Measurements from ENCODE around the gene CPNE9.

The CPNE9 gene, protein sequence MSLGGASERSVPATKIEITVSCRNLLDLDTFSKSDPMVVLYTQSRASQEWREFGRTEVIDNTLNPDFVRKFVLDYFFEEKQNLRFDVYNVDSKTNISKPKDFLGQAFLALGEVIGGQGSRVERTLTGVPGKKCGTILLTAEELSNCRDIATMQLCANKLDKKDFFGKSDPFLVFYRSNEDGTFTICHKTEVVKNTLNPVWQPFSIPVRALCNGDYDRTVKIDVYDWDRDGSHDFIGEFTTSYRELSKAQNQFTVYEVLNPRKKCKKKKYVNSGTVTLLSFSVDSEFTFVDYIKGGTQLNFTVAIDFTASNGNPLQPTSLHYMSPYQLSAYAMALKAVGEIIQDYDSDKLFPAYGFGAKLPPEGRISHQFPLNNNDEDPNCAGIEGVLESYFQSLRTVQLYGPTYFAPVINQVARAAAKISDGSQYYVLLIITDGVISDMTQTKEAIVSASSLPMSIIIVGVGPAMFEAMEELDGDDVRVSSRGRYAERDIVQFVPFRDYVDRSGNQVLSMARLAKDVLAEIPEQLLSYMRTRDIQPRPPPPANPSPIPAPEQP

DNA sequence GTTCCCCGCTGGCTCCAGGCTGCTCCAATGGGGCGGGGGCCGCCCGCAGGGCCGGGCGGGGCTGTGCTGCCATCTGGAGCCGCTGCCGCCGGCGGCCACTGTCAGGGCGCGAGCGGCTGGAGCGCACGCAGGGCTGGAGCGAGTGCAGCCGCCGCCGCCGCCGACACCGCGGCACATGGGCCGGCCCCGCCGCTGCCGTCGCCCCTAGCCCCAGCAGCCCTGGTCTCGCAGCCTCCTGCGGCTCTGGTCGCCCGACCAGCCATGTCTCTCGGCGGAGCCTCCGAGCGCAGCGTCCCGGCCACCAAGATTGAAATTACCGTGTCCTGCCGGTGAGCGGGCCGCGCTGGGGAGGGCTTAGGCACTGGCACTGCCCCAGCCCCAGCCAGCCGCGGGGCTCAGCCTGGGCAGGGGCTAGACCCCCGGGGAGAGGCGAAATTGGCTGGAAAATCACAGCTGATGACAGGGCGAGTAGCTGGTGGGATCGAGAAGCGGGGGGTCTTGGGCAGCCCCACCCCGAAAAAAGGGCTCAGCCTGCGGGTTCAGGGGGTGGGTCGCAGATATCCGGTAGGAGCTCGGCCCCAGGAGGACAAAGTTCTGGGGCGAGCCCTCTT is at the start of gene CPNE9:
Gene CPNE9, plus strand, starts transcription at position 98 of the 611 bp plus-strand sequence. Its CDS starts 164 bp downstream, at position 262.
- DNase-seq: peak; percentile 31

DNA sequence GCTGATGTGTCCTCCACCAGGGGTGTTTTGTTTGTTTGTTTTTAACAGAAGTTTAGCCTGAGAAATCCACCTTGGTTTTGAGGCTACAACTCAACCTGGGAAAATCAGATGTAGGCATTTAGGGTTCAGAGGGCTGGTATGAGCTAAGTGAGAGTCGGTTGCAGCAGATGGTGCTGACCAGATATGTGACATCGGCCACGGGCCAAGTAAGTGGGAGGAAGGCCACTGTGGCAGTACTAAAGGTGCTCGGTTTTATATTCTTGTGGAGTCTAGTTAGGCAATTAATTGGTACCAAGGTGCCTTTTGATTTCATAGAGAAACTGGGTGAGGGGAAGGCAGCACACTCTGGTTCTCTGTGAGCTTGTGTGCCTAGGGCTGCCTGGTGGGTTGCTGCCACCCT is 43.8 kb upstream of the CPNE9 start:
- no peak for DNase-seq

DNA sequence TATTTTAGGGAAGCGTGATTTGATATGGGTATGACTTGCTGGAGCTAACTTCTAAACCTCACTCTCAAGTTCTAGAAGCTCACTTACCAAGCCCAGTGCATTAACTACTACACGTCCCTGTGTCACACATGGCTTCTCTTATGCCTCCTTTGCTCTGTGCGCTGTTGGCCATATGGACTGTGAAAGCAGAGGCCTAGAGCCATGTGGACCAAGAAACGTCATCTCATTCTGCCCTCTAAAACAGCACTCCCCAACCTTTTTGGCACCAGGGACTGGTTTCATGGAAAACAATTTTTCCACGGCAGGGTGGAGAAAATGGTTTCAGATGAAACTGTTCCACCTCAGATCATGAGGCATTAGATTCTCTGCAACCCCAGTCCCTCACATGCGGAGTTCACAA is 42.7 kb upstream of the CPNE9 start:
- no peak for DNase-seq

DNA sequence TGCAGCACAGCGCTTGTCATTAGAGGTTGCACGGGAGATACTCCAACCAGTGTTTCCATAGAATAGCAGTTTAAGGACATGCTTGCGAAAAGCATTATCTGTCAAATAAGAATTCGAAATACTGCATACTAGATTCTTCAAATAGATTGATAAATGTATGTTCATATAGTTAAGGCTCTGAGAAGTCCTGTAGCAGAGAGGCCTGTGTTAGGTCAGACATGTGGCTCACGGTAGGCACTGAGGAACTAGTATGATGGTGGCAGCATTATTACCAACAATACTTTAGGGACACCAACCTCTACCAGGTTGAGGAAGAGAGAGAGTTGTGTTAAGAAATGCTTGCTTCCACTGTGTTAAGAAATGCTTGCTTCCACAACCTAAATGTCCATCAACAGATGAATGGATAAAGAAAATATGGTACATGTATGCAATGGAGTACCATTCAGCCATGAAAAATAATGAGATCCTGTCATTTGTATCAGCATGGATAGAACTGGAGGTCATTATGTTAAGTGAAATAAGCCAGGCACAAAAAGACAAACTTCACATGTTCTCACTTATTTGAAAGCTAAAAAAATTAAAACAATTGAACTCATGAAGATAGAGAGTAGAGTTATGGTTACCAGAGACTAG is 39.4 kb upstream of the CPNE9 start:
- DNase-seq: no peak

DNA sequence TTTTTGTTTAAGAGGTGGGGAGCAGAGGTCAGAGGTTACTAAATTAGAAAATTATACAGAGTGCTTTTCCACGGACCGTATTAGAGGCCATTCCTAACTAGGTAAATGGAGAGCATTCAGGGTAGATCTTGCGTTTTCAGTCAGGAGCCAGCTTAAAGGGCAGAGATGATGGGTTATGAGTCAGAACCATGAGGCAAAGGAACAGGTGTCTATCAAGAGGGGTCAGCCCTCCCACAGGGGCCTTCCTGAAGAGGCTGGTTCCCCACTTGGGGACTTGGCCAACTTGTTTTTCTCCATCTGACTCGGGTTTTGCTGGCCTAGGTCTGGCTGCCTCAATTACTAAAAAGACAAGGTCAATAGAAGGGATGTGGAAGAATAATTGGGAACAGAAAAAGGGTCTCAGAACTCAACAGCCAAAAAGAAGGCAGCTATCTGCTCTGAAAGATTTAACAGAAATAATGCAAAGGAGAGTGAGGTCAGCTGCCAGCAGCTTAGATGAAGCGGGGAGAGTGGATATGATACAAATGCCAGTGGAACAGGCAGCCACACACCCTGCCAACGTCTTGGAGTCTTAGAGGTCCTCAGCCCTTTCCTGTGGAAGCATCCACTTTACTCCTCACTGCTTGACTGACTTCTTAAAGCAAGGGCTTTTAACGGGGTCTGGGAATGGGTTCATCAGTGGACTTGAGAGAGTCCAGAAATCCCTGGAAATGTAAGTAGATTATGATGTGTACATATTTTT is 36.8 kb upstream of the CPNE9 start:
- no peak for DNase-seq

DNA sequence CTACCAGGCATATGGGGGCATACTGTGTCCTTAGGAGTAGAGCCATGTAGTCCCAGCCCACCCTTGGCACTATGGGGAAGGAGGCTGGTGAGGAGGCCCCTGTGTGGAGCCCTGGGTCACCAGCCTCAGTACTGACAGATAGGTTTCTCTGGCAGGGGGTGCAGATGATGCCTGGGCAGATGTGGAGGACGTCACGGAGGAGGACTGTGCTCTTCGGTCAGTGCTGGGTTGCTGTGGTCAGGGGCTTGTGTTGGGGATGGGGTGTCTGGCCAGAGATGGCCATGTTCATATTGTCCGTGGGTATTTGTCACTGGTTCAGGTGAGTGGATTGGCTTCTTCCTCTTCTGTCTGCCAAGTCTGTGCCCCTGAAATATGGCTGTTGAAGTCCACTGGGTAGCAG is 34.4 kb upstream of the CPNE9 start:
- no peak for DNase-seq

DNA sequence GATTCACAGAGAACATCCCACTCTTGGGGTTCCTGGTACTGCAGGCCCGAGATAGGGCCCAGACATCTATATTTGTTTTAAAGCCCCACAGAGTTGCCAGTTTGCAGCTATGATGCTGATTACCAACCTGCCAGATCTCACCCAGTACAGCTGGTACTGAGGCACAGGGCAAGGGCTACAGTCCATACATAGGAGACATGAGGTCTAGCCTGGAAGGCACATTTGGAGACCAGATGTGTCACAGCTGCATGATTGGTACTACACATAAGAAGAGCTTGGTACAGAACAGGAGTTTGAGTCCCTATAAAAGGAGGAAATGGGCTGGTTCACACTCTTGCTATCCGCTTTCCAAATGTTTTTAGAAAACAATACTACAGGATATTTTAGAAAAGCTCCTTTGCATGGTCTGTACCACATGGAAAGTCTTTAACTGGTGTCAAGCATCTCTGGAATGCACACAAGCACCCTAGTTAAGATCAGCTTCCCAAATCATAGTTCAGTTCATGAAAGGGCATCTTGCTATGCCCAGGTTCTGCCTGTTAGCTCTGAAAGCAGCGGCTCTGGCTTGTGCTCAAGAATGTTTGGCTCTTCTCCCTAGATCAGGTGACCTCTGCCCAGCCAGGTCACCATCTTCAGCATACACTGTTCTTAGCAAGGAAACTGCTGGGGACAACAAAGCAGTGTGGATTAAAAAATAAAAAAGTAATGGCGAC is 33.8 kb upstream of the CPNE9 start:
- DNase-seq: no peak

DNA sequence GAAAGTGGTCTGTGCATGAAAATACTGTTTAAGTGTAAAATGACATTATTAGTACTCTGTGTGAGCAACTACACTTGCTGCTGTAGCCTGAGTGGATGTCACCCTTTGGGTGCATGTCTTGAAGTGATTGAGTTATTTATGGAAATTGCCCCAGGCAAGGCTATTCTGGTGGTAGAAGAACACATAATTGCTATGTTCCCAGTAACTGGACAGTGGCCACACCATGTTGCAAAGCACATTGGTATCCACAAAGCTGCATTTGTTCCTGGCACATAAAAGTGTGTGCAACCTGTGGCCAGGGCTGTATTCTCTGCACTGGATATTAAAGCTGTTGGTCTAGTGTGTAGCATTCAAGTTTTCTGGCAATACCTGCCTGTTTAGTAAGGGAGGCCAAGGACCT is 30.6 kb upstream of the CPNE9 start:
- no peak for DNase-seq

DNA sequence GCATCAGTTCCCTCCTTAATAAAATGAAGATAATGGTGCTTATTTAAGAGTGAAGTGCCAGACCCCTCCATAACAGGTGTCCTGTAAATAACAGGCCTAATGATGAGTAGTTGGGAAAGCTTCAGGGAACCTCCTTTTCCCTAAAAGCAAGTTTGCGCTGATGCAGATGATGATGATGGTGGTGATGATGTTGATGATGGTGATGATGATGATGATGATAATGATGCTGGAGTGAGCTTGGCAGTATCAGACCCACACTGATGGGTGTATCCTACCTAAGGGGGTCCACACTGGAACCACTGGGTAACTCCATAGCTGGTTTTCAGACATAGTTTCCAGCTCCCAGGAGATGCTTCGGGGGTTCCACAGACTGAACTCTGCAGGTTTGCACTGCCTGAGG is 29.9 kb upstream of the CPNE9 start:
- DNase-seq: no peak

DNA sequence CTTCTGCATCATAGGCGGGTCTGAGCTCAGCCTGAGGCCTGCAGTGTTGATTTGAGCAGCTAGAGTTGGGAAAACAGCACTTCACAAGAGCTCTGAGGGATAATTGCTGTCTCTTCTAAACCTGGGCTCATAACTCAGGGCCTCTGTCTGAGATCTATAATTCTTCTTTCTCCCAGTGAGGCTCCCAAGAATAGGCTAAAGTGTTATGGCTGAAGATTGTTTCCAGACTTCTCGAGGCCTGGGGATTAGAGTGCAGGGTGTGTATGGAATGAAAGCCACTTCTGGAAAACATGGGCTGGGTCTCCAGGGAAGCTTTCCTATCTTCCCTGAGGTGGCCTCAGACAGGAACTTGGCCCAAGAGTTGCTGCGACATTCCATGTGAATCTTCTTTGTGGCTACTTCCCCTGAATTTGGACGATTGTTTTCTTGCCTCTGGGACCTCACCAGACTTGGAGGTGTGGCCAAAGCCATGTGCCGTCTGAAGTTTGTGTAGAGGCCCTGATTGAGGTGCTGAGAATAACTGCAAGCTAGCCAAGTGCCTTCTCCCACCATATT is 27.8 kb upstream of the CPNE9 start:
- no peak for DNase-seq

DNA sequence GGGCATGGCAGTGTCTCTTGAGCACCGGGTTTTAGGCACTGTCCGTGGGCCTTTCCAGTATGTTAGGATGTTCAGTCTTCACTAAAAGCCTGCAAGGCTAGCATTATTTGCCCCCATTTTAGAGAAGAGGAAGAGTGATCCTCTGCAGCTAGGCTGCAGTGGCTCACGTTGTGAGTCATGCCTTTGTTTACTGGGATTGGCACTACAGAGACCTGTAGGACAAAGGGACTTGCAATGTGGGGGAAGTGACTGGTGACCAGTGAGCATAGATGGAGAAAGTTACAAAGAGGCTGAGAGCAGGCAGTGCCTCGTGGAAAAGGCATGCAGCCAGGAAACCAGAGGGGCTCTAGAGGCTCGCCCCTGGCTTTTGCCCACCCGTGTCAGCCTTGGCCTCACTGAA is 26.8 kb upstream of the CPNE9 start:
- no peak for DNase-seq

DNA sequence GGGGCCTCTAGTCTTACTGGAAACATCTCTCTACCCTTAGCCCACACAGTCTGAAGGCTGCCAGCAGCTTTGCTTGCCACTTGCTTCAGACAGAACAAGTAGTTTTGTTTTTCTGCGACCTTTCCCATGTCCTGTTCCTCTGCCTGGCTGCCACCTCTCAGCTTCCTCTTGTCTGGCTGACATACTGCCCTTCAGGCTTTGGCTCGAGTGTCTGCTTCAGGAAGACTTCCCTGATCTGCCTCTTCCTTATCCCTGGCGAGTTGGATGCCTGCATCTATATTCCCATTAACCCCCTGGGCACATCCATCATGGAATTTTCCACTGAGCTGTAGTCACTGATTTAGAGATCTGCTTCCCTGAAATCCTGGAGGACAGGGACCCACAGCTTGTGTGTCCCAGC is 25.1 kb upstream of the CPNE9 start:
- no peak for DNase-seq

DNA sequence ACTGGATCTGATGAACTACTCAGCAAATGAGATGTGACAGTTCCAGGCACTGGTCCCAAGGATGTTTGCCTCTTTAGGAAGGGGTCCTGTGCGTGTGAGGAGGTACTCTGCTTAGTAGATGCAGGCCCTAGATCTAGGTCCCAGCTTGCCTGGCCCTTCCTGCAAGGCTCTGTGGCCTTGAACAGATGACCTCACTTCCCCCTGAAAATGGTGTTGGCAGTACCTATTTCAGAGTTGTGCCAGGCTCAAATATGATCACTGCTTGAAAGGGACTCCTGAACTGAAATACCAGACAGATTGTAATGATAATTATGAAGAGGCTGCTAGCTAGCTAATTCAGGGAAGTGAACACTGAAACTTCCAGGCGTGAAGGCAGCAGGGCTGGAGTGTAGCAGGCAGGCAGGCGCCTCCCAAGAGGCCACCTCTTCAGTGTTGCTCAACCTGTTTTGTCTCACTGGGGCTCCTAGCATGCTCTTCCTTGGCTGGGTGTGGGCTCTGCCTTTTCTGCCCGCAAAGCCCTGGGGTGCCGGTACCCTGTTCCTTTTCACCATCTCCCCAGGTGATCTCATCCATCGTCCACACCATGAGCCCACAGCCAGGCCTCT is 24.1 kb upstream of the CPNE9 start:
- DNase-seq: no peak

DNA sequence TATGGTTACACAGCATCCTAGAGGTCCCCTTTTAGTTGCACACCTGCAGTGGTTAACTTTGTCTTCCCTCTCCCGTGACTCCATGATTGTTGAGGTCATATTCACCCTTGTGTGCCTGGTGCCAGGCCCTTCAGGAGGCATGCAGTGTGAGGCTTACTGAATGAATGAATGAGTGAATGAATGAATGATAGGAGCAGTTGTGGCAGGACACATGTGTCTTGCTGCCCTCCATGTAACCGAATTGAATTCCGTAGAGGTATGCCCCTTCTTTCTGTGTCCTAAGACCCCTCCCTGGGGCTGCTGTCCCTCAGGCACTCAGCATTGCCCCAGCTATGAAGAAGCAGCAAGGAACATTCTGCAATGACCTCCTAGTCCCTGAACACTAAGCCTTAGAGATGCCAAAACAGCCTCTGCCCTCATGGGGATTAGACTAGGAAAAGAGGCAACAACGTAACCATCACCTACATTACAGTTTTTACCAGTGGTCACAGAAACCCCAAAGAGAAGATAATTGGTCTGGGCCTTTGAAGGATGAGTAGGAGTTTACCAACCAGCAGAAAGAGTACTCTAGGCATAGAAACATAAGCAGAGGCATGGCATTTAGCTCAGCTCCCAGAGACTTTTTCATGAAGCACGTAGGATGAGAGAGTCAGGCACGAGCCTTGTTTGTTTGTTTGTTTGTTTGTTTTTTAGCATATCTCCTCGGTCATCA is 22.5 kb upstream of the CPNE9 start:
- DNase-seq: no peak

DNA sequence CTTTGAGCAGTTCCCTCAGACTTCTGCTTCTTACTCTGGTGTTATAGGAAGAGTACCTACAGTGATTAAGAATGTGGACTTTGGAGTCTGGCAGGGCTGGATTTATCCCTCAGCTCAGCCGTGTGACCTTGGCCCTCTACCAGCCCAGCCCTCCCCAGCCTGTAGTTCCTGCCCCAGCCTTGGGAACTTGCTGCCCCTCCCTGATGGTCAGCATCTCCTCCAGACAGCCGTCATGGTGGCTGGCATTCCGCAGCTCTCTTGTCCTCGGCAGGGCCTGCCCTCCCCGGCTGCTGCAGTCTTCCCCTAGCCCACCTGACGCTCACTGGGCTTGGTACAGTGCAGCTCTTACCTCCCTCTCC is 21.9 kb upstream of the CPNE9 start:
- no peak for DNase-seq

DNA sequence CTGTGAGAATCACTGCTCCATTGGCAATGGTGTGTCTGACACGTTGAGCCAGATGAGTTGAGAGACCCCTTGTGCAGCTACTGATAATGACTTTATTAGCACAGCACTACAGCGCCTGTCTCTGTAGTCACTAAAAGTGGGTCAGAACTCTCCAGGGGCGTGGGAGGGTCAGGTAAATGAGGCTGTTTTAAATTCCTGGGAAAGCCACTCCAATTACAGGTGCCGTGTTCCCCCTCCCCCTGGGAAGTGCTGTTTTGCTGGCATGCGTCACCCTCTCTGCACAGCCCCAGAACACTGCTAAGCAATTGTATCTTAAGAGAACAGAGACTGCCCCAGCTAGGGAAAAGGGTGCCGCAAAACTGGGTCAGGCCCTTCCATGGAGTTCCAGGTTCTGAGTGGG is 21.5 kb upstream of the CPNE9 start:
- no peak for DNase-seq

DNA sequence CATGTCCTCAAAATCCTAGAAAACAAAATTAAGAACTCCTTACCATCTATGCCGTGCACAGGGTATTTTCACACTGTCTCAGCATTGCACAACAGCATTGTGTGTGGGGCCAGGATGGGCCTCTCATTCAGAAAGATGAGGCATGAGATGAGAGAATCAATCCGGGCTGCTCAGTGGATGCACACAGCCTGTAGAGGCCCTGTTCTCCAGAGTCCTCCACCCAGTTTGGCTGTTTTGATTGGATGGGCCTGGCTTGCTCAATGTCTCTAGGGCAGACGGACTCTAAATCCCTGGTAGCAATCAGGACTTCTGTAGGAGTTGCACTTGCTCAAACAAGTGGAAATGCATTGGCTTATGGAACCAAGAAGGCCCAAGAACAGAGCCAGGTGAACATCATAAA is 20.2 kb upstream of the CPNE9 start:
- no peak for DNase-seq

DNA sequence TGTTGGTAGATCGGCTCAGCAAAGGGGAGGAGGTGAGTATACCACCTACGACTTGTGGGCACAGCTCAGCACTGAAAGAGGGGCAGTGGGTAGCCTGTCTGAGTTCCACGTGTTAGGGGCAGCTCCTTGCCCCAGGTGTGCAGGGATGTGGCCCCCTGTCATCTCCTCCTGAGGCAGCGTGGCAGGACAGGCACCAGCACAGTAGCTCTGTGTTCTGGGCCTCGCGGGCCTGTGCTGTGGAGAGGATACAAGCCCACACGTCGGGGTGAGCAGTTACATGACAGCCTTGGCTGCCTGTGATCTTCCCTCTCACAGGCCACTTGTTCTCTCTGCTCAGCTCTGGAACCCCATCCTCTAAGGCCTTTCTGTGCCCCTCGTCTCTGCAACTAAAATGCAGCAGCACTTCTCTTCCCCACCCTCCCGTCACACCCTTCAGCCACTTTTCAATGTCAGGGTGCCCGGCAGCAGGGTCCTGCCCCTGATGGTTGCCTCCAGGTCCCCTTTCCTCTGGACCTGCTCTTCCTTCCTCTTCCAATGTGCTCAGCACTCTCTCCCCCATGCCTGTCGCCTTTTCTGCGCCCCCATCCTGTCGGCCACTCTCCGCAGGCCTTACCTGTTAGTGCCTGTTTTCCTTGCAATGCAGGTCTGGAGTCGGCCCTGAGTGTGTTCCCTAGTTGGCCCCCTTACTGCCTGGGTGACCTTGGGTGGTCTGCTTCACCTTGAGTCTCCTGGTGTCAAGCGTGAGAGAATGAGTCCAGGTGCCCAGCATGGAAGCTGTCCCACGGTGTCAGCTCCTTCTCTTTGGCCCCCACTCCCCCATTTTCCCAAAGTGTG is 18.2 kb upstream of the CPNE9 start:
- DNase-seq: no peak

DNA sequence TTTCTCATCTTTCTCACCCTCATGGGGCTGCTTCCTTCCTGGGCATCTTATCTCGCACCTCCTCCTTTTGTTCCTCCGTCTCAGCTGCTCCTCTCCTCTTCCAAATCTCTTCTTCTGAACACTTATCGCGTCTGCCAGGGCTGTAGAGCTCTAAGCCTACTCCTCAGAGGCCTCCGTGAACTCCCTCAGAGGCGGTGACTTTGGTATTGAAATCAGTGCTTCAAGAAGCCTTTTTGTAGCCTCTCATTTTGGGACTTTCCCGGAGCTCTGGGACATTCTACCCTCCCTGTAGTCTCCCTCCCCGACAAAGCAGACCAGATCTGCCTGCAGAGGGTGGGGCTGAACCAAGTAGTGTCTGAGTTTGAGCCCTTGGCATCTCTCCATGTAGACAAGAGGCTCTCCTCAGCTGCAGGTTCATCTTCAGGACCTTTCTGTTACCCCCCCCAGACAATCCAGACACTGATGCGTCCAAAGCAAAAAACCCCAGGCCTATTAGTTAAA is 17.5 kb upstream of the CPNE9 start:
- DNase-seq: peak; percentile 46

DNA sequence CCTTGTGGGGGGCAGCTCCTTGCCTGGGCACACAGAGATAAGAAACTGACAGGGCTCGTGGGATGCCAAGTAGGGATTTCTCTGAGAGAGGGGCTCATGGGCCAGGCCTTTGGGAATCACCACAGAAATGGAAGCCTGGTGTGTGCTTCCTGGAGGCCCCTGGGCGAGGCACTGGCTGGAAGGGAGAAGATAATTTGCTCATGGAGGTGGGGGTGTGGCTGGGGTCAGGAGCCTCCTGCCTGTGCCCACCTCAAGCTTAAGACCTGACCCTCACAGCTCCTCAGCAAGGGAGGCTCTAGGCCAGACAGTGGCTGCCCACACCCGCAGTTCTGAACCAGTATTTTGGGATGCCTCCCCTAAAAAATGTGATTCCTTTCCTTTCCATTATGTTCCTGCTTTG is 16.9 kb upstream of the CPNE9 start:
- no peak for DNase-seq
